ENCODE data around the gene SESN2.

Gene SESN2

DNA sequence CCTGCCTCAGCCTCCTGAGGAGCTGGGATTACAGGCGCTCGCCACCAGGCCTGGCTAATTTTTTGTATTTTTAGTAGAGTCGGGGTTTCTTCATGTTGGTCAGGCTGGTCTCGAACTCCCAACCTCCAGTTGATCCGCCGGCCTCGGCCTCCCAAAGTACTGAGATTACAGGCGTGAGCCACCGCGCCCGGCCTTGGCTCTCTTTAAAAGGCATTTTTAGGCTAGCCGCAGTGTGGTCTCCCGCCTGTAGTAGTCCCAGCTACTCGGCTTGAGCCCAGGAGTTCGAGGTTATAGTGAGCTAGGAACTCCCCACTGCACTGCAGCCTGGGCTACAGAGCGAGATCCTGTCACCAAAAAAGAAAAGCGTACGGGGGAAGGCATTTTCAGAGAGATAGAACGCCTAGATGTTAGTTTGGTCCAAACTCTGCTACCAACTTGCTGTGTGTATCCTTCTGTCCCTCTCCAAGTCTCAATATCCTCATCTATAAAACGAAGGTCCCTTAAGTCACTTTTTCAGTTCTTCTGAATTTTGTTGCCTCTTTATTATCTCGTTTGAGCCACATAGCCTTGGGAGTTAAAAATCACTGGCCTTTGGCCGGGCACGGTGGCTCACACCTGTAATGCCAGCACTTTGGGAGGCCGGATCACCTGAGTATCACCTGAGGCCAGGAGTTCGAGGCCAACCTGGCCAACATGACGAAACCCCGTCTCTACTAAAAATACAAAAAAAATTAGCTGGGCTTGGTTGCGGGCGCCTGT is 70.3 kb downstream of the SESN2 start:
- peak; percentile 64 for DNase-seq (ENCODE audit: low read depth, low spot score)

Measured in ELF-1 (cell line).